GM15510 (cell line): ENCODE results near the gene C7orf33.

Experiments
- POLR2A ChIP-seq: IDR thresholded peaks from 3 replicates; pipeline ENCODE4 v1.6.1; 2011; ENCODE audit warnings: borderline replicate concordance; ENCODE audit not compliant: insufficient read length; ENCODE audit errors: extremely low read depth

The C7orf33 gene, protein sequence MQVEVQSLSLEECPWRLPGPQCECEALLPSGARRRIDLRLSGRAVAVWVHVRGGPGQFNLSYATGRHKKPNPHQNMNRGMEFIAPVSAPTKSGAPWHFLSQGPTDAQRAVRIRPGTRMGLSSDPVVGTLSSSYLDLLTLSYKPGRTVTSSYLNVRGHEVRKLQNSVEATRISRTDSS

DNA sequence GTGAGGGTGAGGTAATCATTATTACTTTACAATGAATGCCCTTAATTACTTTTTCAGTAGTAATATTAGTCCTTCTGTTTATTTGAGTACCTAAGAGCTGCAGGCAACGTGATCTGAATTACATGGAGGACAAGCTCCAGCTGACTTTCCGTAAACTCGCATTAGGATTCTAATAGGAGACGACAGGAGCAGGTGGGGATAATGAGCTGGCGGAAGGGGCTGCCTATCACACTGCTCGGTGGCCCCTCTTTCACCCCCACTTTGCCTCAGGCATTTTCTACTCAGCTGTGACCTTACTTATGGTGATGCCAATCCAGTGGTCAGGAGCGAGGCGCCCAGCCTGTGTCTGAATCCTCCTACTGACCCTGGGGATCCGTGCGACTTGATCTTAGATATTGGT, at the start of gene C7orf33:
TSS of gene C7orf33 (plus strand) at position 296 of the 400 bp plus-strand sequence. CDS start 160 bp downstream, outside the sequence.
- no peak for TF ChIP-seq POLR2A

DNA sequence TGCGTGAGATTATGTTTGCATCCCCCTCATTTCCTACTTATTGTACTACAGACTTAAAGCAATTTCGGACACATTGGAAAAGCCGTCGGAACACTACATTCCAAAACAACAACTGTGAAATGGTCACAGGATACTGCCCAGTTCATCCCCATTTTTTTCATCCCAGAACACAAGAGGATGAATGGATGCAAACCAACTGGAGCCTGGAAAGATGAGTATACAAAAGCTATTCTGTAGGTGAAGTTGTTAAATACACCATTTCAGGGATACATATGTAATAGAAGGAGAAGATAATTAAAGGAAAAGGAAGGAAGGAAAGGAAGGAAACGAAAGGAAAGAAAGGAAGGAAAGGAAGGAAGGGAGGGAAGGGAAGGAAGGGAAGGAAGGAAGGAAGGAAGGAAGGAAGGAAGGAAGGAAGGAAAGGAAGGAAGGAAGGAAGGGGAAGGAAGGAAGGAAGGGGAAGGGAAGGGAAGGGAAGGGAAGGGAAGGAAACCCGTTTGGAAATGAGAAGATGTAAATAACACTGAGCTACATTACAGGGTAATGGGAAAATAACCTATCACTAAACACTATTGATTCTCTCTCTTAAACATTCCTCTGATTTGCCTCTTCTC, 48.6 kb upstream of the C7orf33 start:
- no peak for TF ChIP-seq POLR2A

DNA sequence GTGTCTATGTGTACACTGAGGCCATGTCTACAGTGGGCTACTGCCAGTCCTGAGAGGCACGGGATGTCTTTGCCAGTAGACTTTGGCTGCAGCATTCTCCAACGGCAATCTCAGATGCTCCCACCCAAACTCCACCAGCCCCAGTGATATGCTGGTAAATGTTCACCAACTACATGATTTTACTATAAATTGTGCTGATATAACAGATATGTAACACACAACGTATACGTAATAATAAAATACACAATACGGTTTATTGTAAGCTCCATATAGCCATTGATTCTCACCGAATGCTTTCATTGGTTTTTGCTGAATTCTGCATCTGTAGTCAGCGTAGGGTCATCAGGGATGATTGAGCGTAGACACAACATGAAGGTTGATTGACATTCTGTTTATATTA, 47.3 kb upstream of the C7orf33 start:
- TF ChIP-seq POLR2A: no peak

DNA sequence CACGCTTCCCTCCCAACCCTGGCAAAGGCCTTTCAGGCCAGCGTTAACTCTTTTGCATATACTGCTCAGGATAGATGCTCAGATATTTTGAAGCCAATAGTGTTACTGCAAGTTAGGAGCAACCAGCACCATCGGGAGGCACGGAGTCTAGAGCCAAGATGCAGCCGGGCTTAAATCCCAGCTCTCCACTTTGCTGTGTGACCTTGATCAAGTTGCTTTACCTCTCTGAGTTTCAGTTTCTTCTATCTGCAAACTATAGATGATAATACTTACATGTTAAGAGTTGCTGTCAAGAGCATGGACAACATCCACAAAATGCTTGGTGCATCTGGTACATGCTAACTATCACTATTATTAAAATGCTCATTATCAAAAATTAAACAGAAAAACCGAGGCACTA, 45.4 kb upstream of the C7orf33 start:
- TF ChIP-seq POLR2A: no peak

DNA sequence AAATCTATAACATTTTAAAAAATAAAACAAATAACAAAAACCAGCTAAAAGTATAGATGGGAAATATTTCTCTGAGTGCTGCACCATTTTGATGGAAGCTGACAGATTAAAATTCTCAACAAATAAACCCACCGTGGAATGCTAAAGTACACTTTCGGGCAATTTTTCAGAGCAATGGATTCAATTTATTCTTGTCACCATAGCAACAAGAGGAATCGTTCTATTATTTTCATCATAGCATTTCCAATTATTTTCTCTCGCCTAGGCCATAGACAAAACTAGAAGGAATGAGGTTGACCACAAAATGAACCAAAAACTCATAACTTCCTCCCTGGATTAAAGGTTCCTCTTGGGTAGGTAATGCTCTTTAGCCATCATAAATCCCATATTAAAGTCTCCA, 44.6 kb upstream of the C7orf33 start:
- TF ChIP-seq POLR2A: no peak

DNA sequence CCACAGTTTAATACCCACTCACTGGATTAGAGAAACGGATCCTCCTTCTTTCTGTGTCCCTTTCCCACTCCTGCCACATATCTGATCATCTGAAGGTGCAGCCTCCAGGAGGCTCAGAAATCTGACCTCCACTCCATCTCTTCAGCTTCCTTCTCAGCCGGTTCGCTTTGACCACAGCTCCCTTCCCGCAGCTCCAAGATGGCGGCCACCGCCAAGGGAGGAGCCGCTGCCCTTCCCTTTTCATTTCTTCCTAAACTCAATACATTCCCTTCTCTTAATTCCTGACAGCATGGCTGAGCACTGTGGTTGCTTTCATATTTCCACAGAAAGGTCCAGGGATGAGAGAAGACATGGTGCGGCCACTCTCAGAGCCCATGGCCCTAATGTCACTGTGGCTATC, 43.7 kb upstream of the C7orf33 start:
- TF ChIP-seq POLR2A: no peak

DNA sequence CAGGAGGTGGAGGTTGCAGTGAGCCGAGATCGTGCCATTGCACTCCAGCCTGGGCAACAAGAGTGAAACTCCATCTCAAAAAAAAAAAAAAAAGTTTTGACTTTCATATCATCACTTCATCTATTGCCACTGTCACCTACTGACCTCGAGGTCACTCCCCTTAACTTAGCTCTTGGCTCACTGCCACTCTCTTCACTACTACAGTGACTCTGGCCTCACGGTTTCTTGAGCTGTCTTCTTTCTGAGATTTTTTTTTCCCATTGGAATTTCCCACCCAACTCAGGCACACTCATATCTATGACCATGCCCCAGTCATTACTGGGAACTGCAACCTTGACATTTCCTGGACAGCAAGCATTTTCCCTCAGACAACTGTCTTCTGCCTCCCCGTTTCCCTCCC, 42.6 kb upstream of the C7orf33 start:
- no peak for TF ChIP-seq POLR2A

DNA sequence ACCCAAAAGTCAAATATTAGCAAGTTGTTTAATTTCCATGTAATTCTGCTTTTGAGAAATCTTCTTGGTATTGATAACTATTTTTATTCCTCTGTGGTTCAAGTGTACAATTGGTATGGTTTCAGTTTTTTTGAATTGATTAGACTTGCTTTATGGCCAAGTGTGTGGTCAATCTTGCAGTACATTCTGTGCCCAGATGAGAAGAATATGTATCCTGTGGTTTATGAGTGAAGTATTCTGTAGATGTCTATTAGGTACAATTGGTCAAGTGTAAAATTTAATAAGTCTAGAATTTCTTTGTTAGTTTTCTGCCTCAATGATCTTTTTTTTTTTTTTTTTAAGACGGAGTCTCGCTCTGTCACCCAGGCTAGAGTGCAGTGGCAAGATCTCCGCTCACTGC, 36.6 kb upstream of the C7orf33 start:
- TF ChIP-seq POLR2A: no peak

DNA sequence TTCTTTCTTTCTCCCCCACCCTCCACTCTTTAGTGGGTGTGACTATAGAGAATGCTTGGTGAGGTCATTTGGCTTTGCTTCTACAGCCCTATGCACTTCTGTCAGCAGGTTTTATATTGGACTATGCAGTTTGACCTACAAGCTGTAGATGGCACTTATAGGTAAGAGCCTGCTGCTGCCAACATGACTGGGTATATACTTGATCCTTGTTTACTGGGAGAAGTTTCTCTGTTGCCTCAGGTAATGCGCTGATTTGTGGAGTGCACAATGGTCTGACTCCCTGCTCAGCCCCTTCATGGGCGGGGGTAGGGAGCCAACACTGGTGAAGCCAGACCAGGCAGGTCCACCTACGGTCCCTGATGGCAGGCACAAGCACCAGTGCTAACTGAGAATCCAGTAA, 33.7 kb upstream of the C7orf33 start:
- TF ChIP-seq POLR2A: no peak

DNA sequence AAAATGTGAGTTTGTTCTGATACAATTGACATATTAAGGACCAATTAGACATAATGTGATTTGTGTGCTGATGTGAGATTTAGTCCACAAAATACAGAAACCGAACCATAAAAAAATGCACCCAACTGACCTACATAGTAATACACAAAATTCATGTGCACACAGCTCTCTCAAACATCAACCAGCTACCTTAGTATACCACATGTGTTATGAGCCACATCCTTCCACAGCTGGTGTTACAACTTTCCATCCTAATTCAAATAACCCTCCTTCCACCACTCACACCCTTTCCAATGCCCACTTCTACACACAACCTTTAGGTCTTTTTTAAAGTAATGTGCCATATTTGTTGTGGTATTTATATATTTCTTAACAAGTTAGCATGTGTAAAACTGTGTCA, 31.7 kb upstream of the C7orf33 start:
- TF ChIP-seq POLR2A: no peak

DNA sequence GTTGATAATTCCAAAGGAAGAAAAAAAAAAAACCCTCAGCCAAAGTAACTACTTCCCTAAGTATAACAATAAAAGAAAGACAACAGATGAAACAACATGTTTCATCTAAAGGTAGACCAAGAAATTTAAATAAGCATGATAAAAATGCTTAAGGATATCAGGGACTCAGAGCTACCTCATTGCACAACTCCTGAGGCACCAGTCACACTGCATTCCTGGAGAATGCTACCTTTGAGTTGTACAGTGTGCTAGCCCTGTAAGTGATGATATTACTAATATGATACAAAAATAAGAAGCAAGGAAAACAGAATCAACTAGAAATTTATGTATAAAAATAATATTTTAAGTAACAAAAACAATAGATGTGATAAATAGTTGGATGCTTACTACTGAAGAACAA, 29.5 kb upstream of the C7orf33 start:
- no peak for TF ChIP-seq POLR2A

DNA sequence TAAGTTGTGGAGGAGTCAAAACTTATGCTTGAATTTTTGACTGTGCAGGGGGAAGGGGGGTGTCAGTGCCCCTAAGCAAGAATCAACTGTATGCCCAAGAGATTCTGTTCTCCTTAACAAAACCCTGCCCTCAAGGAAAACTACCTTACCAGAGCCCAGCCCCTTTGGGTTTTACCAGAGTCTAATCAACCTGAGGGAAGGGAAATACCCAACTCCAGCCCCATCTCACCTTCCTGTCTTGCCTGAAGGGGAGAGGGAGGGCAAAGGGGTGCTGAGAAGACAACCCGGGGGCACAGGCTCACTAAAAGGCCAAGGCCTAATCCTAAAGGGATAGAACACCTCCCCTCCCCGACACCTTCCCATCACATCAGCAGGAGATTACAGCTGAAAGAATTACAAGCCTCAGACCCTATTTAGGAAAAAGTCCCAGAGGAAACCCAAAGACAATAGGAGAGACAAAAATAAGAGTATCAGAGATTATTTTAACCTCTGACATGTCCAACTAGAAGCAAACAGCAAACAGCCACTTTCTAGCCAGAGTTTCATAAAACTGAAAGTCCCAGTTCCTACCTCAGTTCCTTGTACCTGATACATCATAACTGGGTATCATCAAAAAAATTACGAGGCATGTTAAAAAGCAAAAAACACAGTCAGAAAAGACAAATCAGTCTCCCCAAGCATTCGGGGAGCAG, 26.8 kb upstream of the C7orf33 start:
- TF ChIP-seq POLR2A: no peak

DNA sequence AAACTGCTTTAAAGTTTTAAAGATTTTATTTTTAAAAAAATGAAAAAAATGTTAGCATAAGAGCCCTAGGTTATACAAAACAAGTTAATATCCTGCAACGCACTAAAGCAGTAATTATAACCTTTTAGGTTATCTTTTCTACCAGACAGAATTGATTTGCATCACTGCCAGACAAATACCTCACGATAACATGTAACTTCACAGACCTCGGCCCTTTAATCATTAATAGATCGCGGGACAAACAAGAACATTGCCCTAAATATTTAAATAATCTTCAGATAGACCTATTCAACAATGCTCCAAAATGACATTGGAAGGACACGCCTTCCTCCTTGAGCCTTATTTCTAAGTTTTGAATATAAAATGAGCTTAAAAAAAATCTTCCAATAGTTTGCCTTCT, 23.8 kb upstream of the C7orf33 start:
- no peak for TF ChIP-seq POLR2A

DNA sequence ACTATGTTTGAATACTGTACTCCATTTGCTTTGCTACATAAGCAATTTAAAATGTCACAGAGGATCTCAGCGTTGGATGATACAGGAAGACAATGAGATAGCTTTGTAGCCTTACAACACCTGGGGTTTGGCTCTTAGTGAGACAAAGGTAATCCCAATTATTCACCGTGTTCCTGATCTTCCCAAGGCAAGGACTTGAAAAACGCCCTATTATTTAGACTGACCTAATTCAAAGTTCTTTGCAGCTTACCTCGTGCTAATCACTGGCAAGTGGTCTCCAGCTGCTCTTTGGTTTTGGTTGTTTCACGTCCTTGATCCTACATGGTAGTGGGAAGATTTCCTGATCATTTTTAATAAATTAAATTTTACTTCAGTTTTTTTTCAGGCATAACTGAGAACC, 23.0 kb upstream of the C7orf33 start:
- TF ChIP-seq POLR2A: no peak

DNA sequence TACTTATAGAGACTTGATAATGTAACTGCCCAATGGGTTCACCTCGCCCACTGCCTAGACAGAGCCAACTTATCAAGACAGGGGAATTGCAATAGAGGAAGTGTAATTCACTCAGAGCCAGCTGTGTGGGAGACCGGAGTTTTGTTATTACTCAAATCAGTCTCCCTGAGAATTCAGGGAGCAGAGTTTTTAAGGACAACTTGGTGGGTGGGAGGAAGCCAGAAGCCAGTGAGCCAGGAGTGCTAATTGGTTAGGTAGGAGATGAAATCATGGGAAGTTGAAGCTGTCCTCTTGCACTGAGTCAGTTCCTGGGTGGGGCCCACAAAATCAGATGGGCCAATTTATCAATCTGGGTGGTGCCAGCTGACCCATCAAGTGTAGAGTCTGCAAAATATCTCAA, 20.1 kb upstream of the C7orf33 start:
- no peak for TF ChIP-seq POLR2A

DNA sequence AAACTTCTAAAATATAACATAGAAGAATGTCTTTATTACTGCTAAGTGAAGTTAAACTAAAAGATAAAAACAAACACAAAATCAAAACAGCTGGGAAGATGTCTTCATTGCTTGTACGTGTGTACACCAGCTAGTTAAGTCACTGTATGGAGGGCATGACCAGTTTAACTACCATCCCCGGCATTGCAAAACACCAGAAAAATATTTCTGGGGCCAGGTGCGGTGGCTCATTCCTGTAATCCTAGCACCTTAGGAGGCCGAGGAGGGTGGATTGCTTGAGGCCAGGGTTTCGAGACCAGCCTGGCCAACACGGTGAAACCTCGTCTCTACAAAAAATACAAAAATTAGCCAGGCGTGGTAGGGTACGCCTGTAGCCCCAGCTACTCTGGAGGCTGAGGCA, 19.2 kb upstream of the C7orf33 start:
- TF ChIP-seq POLR2A: no peak

DNA sequence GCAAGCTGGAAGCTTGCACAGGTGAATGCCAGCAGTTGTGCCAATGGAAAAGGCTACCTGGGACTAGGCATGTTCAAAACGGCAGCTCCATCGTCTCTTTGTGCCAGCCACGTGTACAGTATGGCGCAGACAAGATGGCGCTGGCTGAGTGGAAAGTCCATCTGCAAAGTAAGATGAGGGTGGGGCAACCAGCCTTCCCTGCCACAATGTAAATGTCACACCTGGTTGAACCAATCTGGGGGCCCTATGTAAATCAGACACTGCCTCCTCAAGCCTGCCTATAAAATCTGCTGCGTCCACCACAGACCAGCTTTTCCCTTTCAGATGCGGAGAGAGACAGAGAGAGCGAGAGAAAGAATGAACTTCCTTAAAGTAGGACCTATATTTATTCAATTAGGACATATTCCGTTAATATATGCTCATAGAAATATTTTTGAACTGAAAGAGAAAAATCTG, 18.5 kb upstream of the C7orf33 start:
- TF ChIP-seq POLR2A: no peak
